Measurements from ENCODE around the gene B4GALT1. TPM values are rescaled to one million over a fixed set of nuclear protein-coding genes. Genes with fewer than 3 reads are reported as not detected.

The B4GALT1 gene
- total and polyA plus RNA-seq, 2 experiments from 2014 or later, result 74.3 to 140 TPM

DNA sequence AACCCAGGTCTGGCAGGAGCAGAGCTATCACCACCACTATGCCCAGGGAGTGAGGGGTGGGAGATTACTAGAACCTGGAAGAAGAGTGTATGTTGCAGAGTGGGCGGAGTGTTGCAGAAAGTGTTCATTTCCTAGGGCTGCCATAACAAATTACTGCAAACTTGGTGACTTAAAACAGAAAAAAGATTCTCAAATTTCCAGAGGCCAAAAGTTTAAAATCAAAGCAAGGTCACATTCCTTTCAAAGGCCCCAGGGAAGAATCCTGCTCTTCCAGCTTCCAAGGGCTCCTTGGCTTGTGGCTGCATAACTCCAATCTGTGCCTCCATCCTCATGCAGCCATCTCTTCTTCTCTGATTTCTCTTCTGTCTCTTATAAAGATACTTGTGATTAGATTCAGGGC is 42.3 kb upstream of the B4GALT1 start:
- Histone ChIP-seq H3K27me3 (replicated peaks; ENCODE audit: insufficient read depth) (no peaks in the 10 kb centered on the region; the same call in 1 of the 2 replicates), H3K9me3 (ENCODE audit: low read depth) (no peaks in the 10 kb centered on the region), H4K20me1 (ENCODE audit: insufficient read depth) (no peaks in the 10 kb centered on the region), H3K27ac (no peak overlapping the region), H3K4me3 (no peak overlapping the region), H3K4me1 (ENCODE audit: insufficient read depth) (no peaks in the 10 kb centered on the region), H3K36me3 (ENCODE audit: low read depth) (no peaks in the 10 kb centered on the region), H3F3A (ENCODE audit: insufficient read depth) (no peaks in the 10 kb centered on the region), H2AFZ (no peak overlapping the region), H3K4me2 (ENCODE audit: unreplicated experiment) (no peak overlapping the region), H3K79me2 (ENCODE audit: insufficient read depth) (no peaks in the 10 kb centered on the region), H3K9me2 (ENCODE audit: insufficient read depth) (no peaks in the 10 kb centered on the region), H3K9ac (no peak overlapping the region)
- no peak for DNase-seq
- in situ Hi-C loops (cut with MboI), result no loop called here
- TF ChIP-seq EZH2phosphoT487 (IDR thresholded peaks at IDR 0.05; ENCODE audit: insufficient read depth, low read depth) (no peak), EZH2 (IDR thresholded peaks at IDR 0.05; ENCODE audit: insufficient read depth, poor library complexity, severe bottlenecking) (no peak)
- WGBS, 2 experiments (ENCODE audit: low coverage in 1 of 2, low lambda C conversion rate in 2 of 2, missing lambda C conversion rate in 2 of 2), result 44 to 63% methylated on average over 1 of the region's 1 CpG

DNA sequence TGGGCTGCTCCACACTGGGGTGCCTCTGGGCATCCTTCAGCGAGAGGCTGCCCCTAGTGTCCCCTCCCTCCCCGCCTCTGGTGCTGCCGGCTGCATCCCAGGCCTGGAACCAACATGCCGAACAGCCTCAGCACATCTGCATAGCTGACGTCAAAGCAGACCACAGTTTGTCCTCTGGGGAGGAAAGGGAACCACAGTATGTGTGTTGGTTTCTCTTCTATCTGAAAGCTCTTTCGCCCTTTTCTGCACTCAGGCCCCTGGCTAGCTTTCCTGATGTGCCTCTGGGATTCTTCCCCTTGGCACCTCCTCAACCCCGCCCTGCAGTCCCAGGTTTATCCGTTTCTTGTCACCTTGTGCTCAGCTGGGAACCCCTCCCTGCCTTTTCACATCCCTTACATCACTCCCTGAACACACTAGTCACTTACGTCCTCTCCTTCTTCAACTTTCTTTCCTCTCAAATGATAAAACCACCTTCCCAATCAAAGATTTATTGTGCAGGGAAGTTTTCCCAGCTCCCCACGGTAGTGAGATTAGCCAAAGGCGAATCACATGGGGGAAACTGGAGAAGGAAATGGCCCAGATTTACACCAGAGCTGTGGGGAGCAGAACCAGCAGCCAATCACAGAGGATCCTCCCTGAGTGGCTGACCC is 35.5 kb upstream of the B4GALT1 start:
- WGBS, 2 experiments (ENCODE audit: low coverage in 1 of 2, low lambda C conversion rate in 2 of 2, missing lambda C conversion rate in 2 of 2), result 66 to 67% methylated on average over 11 of the region's 11 CpGs
- H3K4me2 ChIP-seq (ENCODE audit: unreplicated experiment), result no peak overlapping the region
- no peaks in the 10 kb centered on the region for H3K27me3 ChIP-seq (replicated peaks; ENCODE audit: insufficient read depth)
- peaks cover 16% of the 10 kb centered on the region for H3K4me1 ChIP-seq (ENCODE audit: insufficient read depth)
- H2AFZ ChIP-seq, result 0 out of 2 replicates have a peak overlapping the region, but pooled peaks have one; percentile 11
- no peak overlapping the region for H3K4me3 ChIP-seq
- no peak overlapping the region for H3K27ac ChIP-seq
- no peaks in the 10 kb centered on the region for H3K9me2 ChIP-seq (ENCODE audit: insufficient read depth)
- no peaks in the 10 kb centered on the region for H3K79me2 ChIP-seq (ENCODE audit: insufficient read depth)
- H3K9me3 ChIP-seq (ENCODE audit: low read depth), result no peaks in the 10 kb centered on the region
- peak; percentile 47 for DNase-seq
- no peaks in the 10 kb centered on the region for H3K36me3 ChIP-seq (ENCODE audit: low read depth)
- H3F3A ChIP-seq (ENCODE audit: insufficient read depth), result peaks cover 21% of the 10 kb centered on the region
- no peak overlapping the region for H3K9ac ChIP-seq
- in situ Hi-C loops (cut with MboI), result no loop called here
- TF ChIP-seq EZH2phosphoT487 (IDR thresholded peaks at IDR 0.05; ENCODE audit: insufficient read depth, low read depth) (no peak), EZH2 (IDR thresholded peaks at IDR 0.05; ENCODE audit: insufficient read depth, poor library complexity, severe bottlenecking) (no peak)
- H4K20me1 ChIP-seq (ENCODE audit: insufficient read depth), result no peaks in the 10 kb centered on the region

DNA sequence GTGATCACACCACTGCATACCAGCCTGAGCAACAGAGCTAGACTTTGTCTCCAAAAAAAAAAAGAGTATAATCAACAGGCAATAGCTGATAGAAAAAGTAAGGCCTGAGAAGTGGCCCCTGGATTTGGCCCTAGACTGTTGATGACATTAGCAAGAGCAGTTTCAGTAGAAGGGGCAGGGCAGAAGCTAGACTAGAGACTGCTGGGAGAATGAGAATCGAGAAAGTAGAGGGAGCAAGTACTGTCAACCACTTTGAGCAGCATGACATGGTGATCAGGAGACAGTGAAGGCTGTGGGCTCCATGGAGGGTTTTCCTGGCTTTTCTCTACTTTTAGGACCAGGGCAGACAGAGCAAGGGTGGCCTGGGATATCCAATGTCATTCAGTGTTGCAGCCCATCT is 34.9 kb upstream of the B4GALT1 start:
- H3K27ac ChIP-seq, result no peak overlapping the region
- H3K4me1 ChIP-seq (ENCODE audit: insufficient read depth), result peaks cover 23% of the 10 kb centered on the region
- no peak overlapping the region for H3K4me2 ChIP-seq (ENCODE audit: unreplicated experiment)
- no peak overlapping the region for H2AFZ ChIP-seq
- no peaks in the 10 kb centered on the region for H3K79me2 ChIP-seq (ENCODE audit: insufficient read depth)
- in situ Hi-C loops (cut with MboI), result no loop called here
- WGBS, 2 experiments (ENCODE audit: low coverage in 1 of 2, low lambda C conversion rate in 2 of 2, missing lambda C conversion rate in 2 of 2), result 85 to 89% methylated on average over 1 of the region's 1 CpG
- H3K9me2 ChIP-seq (ENCODE audit: insufficient read depth), result no peaks in the 10 kb centered on the region
- H3K9me3 ChIP-seq (ENCODE audit: low read depth), result no peaks in the 10 kb centered on the region
- H3K36me3 ChIP-seq (ENCODE audit: low read depth), result no peaks in the 10 kb centered on the region
- DNase-seq, result no peak
- no peaks in the 10 kb centered on the region for H3K27me3 ChIP-seq (replicated peaks; ENCODE audit: insufficient read depth)
- no peaks in the 10 kb centered on the region for H4K20me1 ChIP-seq (ENCODE audit: insufficient read depth)
- H3K4me3 ChIP-seq, result no peak overlapping the region
- peaks cover 26% of the 10 kb centered on the region for H3F3A ChIP-seq (ENCODE audit: insufficient read depth)
- H3K9ac ChIP-seq, result no peak overlapping the region
- no peak for TF ChIP-seq EZH2phosphoT487 (IDR thresholded peaks at IDR 0.05; ENCODE audit: insufficient read depth, low read depth)
- TF ChIP-seq EZH2 (IDR thresholded peaks at IDR 0.05; ENCODE audit: insufficient read depth, poor library complexity, severe bottlenecking), result no peak

DNA sequence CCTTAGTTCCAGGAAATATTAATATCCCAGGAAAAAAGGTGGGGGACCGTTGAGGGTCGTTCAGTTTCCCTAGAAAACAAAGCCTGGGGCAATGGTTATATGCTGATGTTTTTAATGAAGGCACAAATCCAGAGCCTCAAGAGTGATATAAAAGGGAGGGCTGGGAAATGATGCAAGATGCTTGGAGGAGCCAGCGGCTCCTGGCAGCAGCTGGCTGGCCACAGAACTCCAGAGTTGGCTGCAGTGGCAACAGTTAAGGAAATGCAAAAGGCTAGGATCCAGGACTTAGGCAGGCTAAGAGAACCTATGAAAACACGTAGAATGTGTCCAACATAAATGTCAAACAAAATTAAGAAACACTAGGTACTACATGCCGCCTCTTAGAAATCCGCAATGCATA is 31.0 kb upstream of the B4GALT1 start:
- WGBS, 2 experiments (ENCODE audit: low coverage in 1 of 2, low lambda C conversion rate in 2 of 2, missing lambda C conversion rate in 2 of 2), result 7 to 9% methylated on average over 6 of the region's 6 CpGs
- in situ Hi-C loops (cut with MboI), result no loop called here
- peak overlapping the region; percentile 61 for H2AFZ ChIP-seq
- H3K4me3 ChIP-seq, result peak overlapping the region; percentile 40
- no peaks in the 10 kb centered on the region for H3K36me3 ChIP-seq (ENCODE audit: low read depth)
- H3K9me2 ChIP-seq (ENCODE audit: insufficient read depth), result no peaks in the 10 kb centered on the region
- H4K20me1 ChIP-seq (ENCODE audit: insufficient read depth), result no peaks in the 10 kb centered on the region
- peak; percentile 87 for DNase-seq
- H3K4me2 ChIP-seq (ENCODE audit: unreplicated experiment), result peak overlapping the region; percentile 48
- no peaks in the 10 kb centered on the region for H3K79me2 ChIP-seq (ENCODE audit: insufficient read depth)
- no peak for TF ChIP-seq EZH2phosphoT487 (IDR thresholded peaks at IDR 0.05; ENCODE audit: insufficient read depth, low read depth)
- no peak for TF ChIP-seq EZH2 (IDR thresholded peaks at IDR 0.05; ENCODE audit: insufficient read depth, poor library complexity, severe bottlenecking)
- H3F3A ChIP-seq (ENCODE audit: insufficient read depth), result peaks cover 33% of the 10 kb centered on the region
- H3K9me3 ChIP-seq (ENCODE audit: low read depth), result no peaks in the 10 kb centered on the region
- H3K4me1 ChIP-seq (ENCODE audit: insufficient read depth), result peaks cover 30% of the 10 kb centered on the region
- peak overlapping the region; percentile 59 for H3K9ac ChIP-seq
- H3K27me3 ChIP-seq (replicated peaks; ENCODE audit: insufficient read depth), result no peaks in the 10 kb centered on the region
- H3K27ac ChIP-seq, result peak overlapping the region; percentile 76
